H9 (cell line): Measurements from ENCODE around the gene PLAAT3. TPM values are rescaled to one million over a fixed set of nuclear protein-coding genes. Genes with fewer than 3 reads are reported as not detected.
"Not testable (repeated sequence)": the region's sequence is repeated elsewhere in the genome, so short reads cannot be mapped to it uniquely, and the experiment has no call there.

ENCODE experiments used
- DNase-seq: peaks from one replicate; pipeline ENCODE4 v3.0.0-alpha.2; 2017
- H2AFZ ChIP-seq: one replicate; pipeline ENCODE4 v1.6.1; 2013; ENCODE audit warnings: mild to moderate bottlenecking, low read length, control low read depth, moderate library complexity
- H2AK5ac ChIP-seq: 2 replicates; pipeline ENCODE4 v1.6.1; 2013; ENCODE audit warnings: low read length, control low read depth, mixed read lengths; ENCODE audit not compliant: insufficient read length
- H2BK120ac ChIP-seq: one replicate; pipeline ENCODE4 v1.6.1; 2013; ENCODE audit warnings: low read depth, mild to moderate bottlenecking, low read length, control low read depth, inconsistent platforms; ENCODE audit not compliant: poor library complexity, severe bottlenecking
- H2BK12ac ChIP-seq: 2 replicates; pipeline ENCODE4 v1.6.1; 2013; ENCODE audit warnings: low read length, control low read depth, mixed read lengths, low read depth; ENCODE audit not compliant: insufficient read length
- H2BK15ac ChIP-seq: 2 replicates; pipeline ENCODE4 v1.6.1; 2013; ENCODE audit warnings: low read depth, low read length, control low read depth
- H2BK20ac ChIP-seq: one replicate; pipeline ENCODE4 v1.6.1; 2013; ENCODE audit warnings: low read depth, mild to moderate bottlenecking, low read length, control low read depth, inconsistent platforms; ENCODE audit not compliant: poor library complexity, severe bottlenecking
- H2BK5ac ChIP-seq: 2 replicates; pipeline ENCODE4 v1.6.1; 2013; ENCODE audit warnings: low read length, control low read depth, mixed read lengths; ENCODE audit not compliant: insufficient read length
- H3K14ac ChIP-seq: 2 replicates; pipeline ENCODE4 v1.6.1; 2013; ENCODE audit warnings: low read length, control low read depth; ENCODE audit not compliant: insufficient read depth
- H3K18ac ChIP-seq: 2 replicates; pipeline ENCODE4 v1.6.1; 2013; ENCODE audit warnings: low read depth, mild to moderate bottlenecking, mixed read lengths, low read length, control low read depth; ENCODE audit not compliant: insufficient read length
- H3K23ac ChIP-seq: 2 replicates; pipeline ENCODE4 v1.6.1; 2013; ENCODE audit warnings: low read length, control low read depth, mixed read lengths, low read depth; ENCODE audit not compliant: insufficient read length
- H3K23me2 ChIP-seq: 2 replicates; pipeline ENCODE4 v1.6.1; 2013; ENCODE audit warnings: low read depth, mild to moderate bottlenecking, mixed read lengths, low read length, control low read depth; ENCODE audit not compliant: insufficient read length, poor library complexity, severe bottlenecking
- H3K27ac ChIP-seq: 2 replicates; pipeline ENCODE4 v1.5.1; 2013; ENCODE audit warnings: low read length, control low read depth, mixed read lengths, low read depth; ENCODE audit not compliant: insufficient read length
- H3K27me3 ChIP-seq: 2 replicates; pipeline ENCODE4 v1.6.1; 2013; ENCODE audit warnings: low read length, control low read depth, inconsistent platforms; ENCODE audit not compliant: insufficient read depth
- H3K4ac ChIP-seq: 2 replicates; pipeline ENCODE4 v1.6.1; 2013; ENCODE audit warnings: low read depth, mild to moderate bottlenecking, control low read depth, inconsistent platforms, low read length, moderate library complexity
- H3K4me1 ChIP-seq: 2 replicates; pipeline ENCODE4 v1.6.1; 2013; ENCODE audit warnings: low read length, control low read depth, inconsistent platforms; ENCODE audit not compliant: insufficient read depth
- H3K4me2 ChIP-seq: 2 replicates; pipeline ENCODE4 v1.6.1; 2013; ENCODE audit warnings: low read length, control low read depth, mixed read lengths; ENCODE audit not compliant: insufficient read length, insufficient read depth
- H3K56ac ChIP-seq: 2 replicates; pipeline ENCODE4 v1.6.1; 2013; ENCODE audit warnings: low read depth, mild to moderate bottlenecking, mixed read lengths, low read length, control low read depth; ENCODE audit not compliant: insufficient read length
- H3K79me1 ChIP-seq: 2 replicates; pipeline ENCODE4 v1.6.1; 2013; ENCODE audit warnings: low read depth, mild to moderate bottlenecking, moderate library complexity, low read length, control low read depth, inconsistent platforms; ENCODE audit not compliant: insufficient read depth, poor library complexity, severe bottlenecking
- H3K79me2 ChIP-seq: 2 replicates; pipeline ENCODE4 v1.6.1; 2013; ENCODE audit warnings: low read length, control low read depth, inconsistent platforms; ENCODE audit not compliant: insufficient read depth
- H3K9ac ChIP-seq: 2 replicates; pipeline ENCODE4 v1.6.1; 2013; ENCODE audit warnings: low read length, control low read depth, mixed read lengths; ENCODE audit not compliant: insufficient read length; ENCODE audit errors: extremely low read depth
- H3K9me3 ChIP-seq: one replicate; pipeline ENCODE4 v1.6.1; 2013; ENCODE audit warnings: low read depth, low read length, inconsistent platforms; ENCODE audit not compliant: control insufficient read depth
- H3T11ph ChIP-seq: one replicate; pipeline ENCODE4 v1.6.1; 2013; ENCODE audit warnings: mild to moderate bottlenecking, low read length, control low read depth, inconsistent platforms
- H4K20me1 ChIP-seq: one replicate; pipeline ENCODE4 v1.6.1; 2013; ENCODE audit not compliant: control insufficient read depth, insufficient read length, insufficient read depth
- H4K5ac ChIP-seq: 2 replicates; pipeline ENCODE4 v1.6.1; 2013; ENCODE audit warnings: low read depth, mild to moderate bottlenecking, mixed read lengths, low read length, control low read depth; ENCODE audit not compliant: insufficient read length
- H4K8ac ChIP-seq: replicated peaks from 2 replicates; pipeline ENCODE4 v1.6.1; 2013; ENCODE audit warnings: low read length, control low read depth, mixed read lengths, low read depth; ENCODE audit not compliant: insufficient read length
- H4K91ac ChIP-seq: 2 replicates; pipeline ENCODE4 v1.6.1; 2013; ENCODE audit warnings: low read depth, mild to moderate bottlenecking, moderate library complexity, mixed read lengths, low read length, control low read depth; ENCODE audit not compliant: insufficient read length
- H3K27ac Mint-ChIP-seq, 3 experiments: 2 replicates in 2 of 3; 3 replicates in 1 of 3; pipeline ENCODE4 v1.8.0; 2020 to 2021; ENCODE audit warnings: mixed read lengths in 3 of 3, mild to moderate bottlenecking in 1 of 3, moderate library complexity in 1 of 3
- H3K27me3 Mint-ChIP-seq: 2 replicates; pipeline ENCODE4 v1.8.0; 2021; ENCODE audit warnings: low read depth, mild to moderate bottlenecking, moderate library complexity, mixed read lengths
- H3K36me3 Mint-ChIP-seq, 3 experiments: 2 replicates in 2 of 3; 3 replicates in 1 of 3; pipeline ENCODE4 v1.8.0; 2020 to 2021; ENCODE audit warnings: low read depth in 3 of 3, mixed read lengths in 3 of 3; ENCODE audit not compliant: insufficient read depth in 1 of 3
- H3K4me1 Mint-ChIP-seq, 2 experiments: 2 replicates each; pipeline ENCODE4 v1.8.0; 2020; ENCODE audit warnings: mixed read lengths in 2 of 2
- H3K4me3 Mint-ChIP-seq, 2 experiments: 2 replicates in 1 of 2; 3 replicates in 1 of 2; pipeline ENCODE4 v1.8.0; 2020 to 2021; ENCODE audit warnings: mild to moderate bottlenecking in 2 of 2, mixed read lengths in 2 of 2, moderate library complexity in 1 of 2
- H3K9me3 Mint-ChIP-seq, 2 experiments: 2 replicates in 1 of 2; 3 replicates in 1 of 2; pipeline ENCODE4 v1.8.0; 2020; ENCODE audit warnings: mild to moderate bottlenecking in 2 of 2, mixed read lengths in 2 of 2, moderate library complexity in 1 of 2
- WGBS: extraction: QIAGEN DNeasy Blood & Tissue Kit; methylation state at CpG from one replicate; pipeline ENCODE4 v1.1.7; 2013; ENCODE audit warnings: missing lambda C conversion rate, low lambda C conversion rate, mixed read lengths; ENCODE audit not compliant: insufficient read length; ENCODE audit errors: extremely low coverage; 5-methylcytosine and 5-hydroxymethylcytosine counted together
- total RNA-seq: library from RNA; stranded (reverse); gene quantifications from 2 replicates; pipeline ENCODE4 v1.2.1, GENCODE V29; 2021
- TF ChIP-seq, protein P1 (sequence below): fragments of 200-600 bp; sonication (generic); conservative IDR thresholded peaks from 3 replicates; pipeline ENCODE4 v1.8.0; 2021; ENCODE audit warnings: antibody characterized with exemption, mild to moderate bottlenecking

The PLAAT3 gene
- total RNA-seq, 1 experiment from 2014 or later = 188 TPM

DNA sequence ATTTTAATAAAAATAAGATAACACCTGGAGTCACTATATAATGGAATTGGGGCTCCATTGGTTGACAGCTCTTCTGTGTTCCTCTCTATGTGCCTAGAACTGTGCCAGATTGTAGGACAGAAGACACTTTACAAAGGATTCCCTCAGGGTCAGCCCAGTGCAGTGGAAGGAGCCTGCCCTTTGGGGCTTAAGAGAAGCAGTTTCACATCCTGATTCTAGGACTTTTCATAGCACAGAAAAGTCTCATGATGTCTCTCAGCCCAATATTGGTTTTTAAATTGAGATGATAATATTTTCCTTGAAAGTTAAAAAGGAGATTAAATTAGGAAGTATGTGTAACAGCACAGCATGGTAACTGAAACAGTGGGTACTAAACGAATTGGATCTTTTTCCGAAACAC is 70.5 kb downstream of the PLAAT3 start:
- WGBS = no CpG with 5 or more reads among the region's 2 CpGs

DNA sequence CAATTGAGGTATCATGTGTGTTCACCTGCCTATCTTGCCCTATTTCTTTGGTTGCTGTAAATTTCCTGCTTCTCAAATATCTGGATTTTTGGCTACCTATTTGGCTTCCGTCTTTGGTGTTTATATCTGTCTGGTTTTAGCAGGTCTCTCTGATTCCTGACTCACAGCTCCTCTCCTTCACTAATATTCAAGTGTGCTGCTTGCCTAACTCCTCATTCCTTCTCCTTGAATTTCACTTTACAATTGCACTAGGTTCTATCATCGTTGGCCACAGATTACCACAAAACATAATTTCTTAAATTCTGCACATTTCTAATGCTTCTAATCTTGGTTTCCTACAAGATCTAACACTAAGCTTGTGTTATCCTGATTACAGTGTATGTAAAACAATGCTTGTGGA is 71.7 kb downstream of the PLAAT3 start:
- not testable (repeated sequence) for H3K27ac Mint-ChIP-seq, H3K4me3 Mint-ChIP-seq, H3T11ph ChIP-seq, H3K18ac ChIP-seq, H3K27me3 ChIP-seq, H2AFZ ChIP-seq, H4K20me1 ChIP-seq, H3K4me2 ChIP-seq, H4K5ac ChIP-seq, H3K4me1 ChIP-seq, H2AK5ac ChIP-seq, H4K8ac ChIP-seq, H3K79me2 ChIP-seq, H3K9me3 ChIP-seq, H3K56ac ChIP-seq, DNase-seq, H3K23ac ChIP-seq, H2BK15ac ChIP-seq, H3K14ac ChIP-seq, H2BK20ac ChIP-seq, H3K79me1 ChIP-seq, H4K91ac ChIP-seq, H3K36me3 Mint-ChIP-seq, H3K9me3 Mint-ChIP-seq, H3K9ac ChIP-seq, H2BK5ac ChIP-seq, H2BK120ac ChIP-seq, H3K4ac ChIP-seq, H2BK12ac ChIP-seq, H3K27ac ChIP-seq, H3K23me2 ChIP-seq, H3K27me3 Mint-ChIP-seq
- peaks cover 14 to 16% of the 10 kb centered on the region in 2 experiments for H3K4me1 Mint-ChIP-seq
- WGBS = no CpG with 5 or more reads among the region's 2 CpGs

More for the DNA sequence above, 70.5 kb downstream of the PLAAT3 start:
- no peaks in the 10 kb centered on the region; the same call in none of the 2 replicates for H3K27me3 Mint-ChIP-seq
- no peaks in the 10 kb centered on the region for H3K4me1 ChIP-seq
- H3K79me1 ChIP-seq = no peaks in the 10 kb centered on the region
- H3K27ac Mint-ChIP-seq = no peak overlapping the region; a peak in 1 of 7 replicates
- DNase-seq = no peak
- H4K5ac ChIP-seq = no peak overlapping the region
- H3T11ph ChIP-seq = no peak overlapping the region
- H3K9me3 ChIP-seq = no peaks in the 10 kb centered on the region
- TF ChIP-seq, protein P1, sequence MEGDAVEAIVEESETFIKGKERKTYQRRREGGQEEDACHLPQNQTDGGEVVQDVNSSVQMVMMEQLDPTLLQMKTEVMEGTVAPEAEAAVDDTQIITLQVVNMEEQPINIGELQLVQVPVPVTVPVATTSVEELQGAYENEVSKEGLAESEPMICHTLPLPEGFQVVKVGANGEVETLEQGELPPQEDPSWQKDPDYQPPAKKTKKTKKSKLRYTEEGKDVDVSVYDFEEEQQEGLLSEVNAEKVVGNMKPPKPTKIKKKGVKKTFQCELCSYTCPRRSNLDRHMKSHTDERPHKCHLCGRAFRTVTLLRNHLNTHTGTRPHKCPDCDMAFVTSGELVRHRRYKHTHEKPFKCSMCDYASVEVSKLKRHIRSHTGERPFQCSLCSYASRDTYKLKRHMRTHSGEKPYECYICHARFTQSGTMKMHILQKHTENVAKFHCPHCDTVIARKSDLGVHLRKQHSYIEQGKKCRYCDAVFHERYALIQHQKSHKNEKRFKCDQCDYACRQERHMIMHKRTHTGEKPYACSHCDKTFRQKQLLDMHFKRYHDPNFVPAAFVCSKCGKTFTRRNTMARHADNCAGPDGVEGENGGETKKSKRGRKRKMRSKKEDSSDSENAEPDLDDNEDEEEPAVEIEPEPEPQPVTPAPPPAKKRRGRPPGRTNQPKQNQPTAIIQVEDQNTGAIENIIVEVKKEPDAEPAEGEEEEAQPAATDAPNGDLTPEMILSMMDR = no peak
- H3K56ac ChIP-seq = no peak overlapping the region
- no peak overlapping the region for H4K8ac ChIP-seq
- no peaks in the 10 kb centered on the region for H3K79me2 ChIP-seq
- no peak overlapping the region for H2BK120ac ChIP-seq
- H2BK5ac ChIP-seq = no peak overlapping the region
- H3K4me1 Mint-ChIP-seq = peaks cover 11 to 12% of the 10 kb centered on the region in 2 experiments
- H4K20me1 ChIP-seq = no peaks in the 10 kb centered on the region
- H3K4me2 ChIP-seq = no peak overlapping the region
- no peak overlapping the region for H3K4me3 Mint-ChIP-seq
- no peak overlapping the region for H2BK15ac ChIP-seq
- no peak overlapping the region for H3K18ac ChIP-seq
- no peak overlapping the region for H3K14ac ChIP-seq
- H2BK12ac ChIP-seq = no peak overlapping the region
- H3K4ac ChIP-seq = no peak overlapping the region
- no peak overlapping the region for H2AK5ac ChIP-seq
- H3K9ac ChIP-seq = no peak overlapping the region
- no peak overlapping the region for H2AFZ ChIP-seq
- H3K23ac ChIP-seq = no peak overlapping the region
- H3K27ac ChIP-seq = no peak overlapping the region
- H3K36me3 Mint-ChIP-seq = no peaks in the 10 kb centered on the region
- H2BK20ac ChIP-seq = no peak overlapping the region
- H3K27me3 ChIP-seq = no peaks in the 10 kb centered on the region
- H3K9me3 Mint-ChIP-seq = 0 out of 5 replicates have a peak, but pooled peaks cover 0 to 5% of the 10 kb centered on the region in 2 experiments
- no peak overlapping the region for H4K91ac ChIP-seq
- H3K23me2 ChIP-seq = no peaks in the 10 kb centered on the region
